ENCODE results near the gene HOXB7. TPM values are rescaled to one million over a fixed set of nuclear protein-coding genes. Genes with fewer than 3 reads are reported as not detected.

Gene HOXB7
- total RNA-seq, 1 donor from 2014 or later: 0.16 TPM

DNA sequence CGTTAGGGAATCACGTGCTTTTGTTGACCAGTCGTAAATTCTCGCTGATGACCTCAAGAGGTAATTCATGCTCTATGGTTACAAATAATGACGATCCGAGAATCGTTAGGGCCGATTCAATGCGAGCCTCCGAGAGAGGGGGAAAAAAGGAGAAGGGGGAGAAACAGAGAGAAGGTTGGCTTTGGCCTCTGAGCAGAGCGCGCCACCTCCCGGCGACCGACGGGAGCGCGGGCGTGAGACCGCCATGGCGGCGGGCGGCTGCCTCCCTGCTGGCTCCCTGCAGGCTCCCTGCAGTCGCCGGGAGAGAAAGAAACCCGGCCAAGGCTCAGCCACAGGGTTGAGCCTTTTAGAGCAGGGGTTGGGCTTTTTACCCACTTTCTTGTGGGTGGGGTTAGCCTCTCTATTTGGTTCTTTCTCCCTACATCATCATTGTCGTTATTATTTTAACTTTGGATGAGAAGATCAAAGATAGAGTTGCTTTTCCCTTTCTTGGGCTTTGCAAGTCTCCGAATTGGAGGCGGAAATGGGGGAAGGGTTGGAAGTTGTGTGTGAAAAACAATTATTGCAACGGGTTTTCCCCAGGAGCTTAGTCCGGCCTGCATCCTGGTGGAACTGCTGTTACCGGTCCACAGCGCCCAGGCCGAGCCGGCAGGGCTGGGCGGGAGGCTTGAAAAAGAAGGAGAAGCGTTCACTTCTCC is 16.8 kb downstream of the HOXB7 start:
- Histone ChIP-seq H3K4me1 (peaks cover 38% of the 10 kb centered on the region), H3K9me3 (replicated peaks) (no peaks in the 10 kb centered on the region), H3K27ac (replicated peaks) (no peak overlapping the region), H3K27me3 (ENCODE audit: low read depth) (peaks cover 100% of the 10 kb centered on the region), H3K36me3 (no peaks in the 10 kb centered on the region), H3K4me3 (peak overlapping the region; percentile 53)
- TF ChIP-seq, protein P1, sequence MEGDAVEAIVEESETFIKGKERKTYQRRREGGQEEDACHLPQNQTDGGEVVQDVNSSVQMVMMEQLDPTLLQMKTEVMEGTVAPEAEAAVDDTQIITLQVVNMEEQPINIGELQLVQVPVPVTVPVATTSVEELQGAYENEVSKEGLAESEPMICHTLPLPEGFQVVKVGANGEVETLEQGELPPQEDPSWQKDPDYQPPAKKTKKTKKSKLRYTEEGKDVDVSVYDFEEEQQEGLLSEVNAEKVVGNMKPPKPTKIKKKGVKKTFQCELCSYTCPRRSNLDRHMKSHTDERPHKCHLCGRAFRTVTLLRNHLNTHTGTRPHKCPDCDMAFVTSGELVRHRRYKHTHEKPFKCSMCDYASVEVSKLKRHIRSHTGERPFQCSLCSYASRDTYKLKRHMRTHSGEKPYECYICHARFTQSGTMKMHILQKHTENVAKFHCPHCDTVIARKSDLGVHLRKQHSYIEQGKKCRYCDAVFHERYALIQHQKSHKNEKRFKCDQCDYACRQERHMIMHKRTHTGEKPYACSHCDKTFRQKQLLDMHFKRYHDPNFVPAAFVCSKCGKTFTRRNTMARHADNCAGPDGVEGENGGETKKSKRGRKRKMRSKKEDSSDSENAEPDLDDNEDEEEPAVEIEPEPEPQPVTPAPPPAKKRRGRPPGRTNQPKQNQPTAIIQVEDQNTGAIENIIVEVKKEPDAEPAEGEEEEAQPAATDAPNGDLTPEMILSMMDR (IDR thresholded peaks at IDR 0.05; ENCODE audit: borderline replicate concordance): peak; percentile 85
- intact Hi-C loops (cut with micrococcal nuclease): no loop called here
- peak; percentile 65 for DNase-seq

DNA sequence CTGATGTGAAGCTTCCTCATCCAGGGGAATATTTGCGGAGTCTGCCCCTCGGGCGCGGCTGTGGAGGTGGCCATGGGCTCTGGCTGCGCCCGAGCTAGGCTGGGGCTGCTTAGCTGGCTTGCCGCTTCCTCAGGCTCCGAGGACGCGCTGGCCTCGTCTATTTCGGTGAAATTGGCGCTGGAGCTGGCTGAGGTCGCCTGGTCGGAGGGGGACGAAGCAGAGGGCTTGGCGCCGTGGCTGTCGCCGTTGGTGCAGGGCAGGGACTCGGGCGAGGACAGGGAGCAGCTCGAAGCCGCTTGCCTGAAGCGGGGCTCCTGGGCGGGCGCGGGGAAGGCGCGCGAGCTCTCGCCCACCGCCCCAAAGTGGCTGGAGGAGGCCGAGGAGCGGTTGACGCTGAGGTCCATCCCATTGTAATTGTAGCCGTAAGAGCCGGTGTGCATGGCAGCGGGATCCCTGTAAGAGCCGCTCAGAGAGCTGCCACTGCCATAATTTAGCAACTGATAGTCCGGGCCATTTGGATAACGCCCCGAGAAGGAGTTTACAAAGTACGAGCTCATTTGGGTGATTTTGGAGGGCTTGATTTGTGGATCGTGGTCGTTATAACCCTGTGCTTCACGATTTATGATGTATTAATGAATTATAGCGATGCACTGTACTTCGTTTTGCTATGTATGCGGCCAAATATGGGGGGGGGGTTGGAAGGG is 17.5 kb downstream of the HOXB7 start, which contains the start of gene HOXB5:
Gene HOXB5, minus strand, starts transcription at position 654 of the 704 bp plus-strand sequence. Its CDS starts 97 bp downstream, at position 557.
- Histone ChIP-seq H3K27ac (replicated peaks) (no peak within 1 kb of the TSS), H3K4me1 (peaks cover 36% of the 10 kb centered on the region)
- intact Hi-C loops (cut with micrococcal nuclease): no loop called here

DNA sequence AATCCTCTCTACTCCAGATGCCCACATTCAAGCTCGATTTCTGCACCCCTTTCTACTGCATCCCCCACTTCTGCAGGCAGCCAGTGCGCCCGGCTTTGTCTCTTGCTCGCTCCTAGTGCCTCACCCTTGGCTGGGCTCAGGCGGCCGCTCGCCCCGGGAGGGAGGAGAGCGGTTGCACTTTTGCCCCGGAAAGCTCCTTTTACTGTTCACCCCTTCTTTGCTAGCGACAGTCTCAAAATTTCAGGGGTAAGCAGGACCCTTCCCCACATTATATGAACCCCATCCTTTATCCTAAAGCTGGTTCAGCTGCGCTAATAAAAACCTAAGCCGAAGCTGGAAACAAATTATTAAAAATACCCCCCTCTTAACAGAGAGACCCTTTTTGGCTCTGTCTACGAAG is 18.2 kb downstream of the HOXB7 start:
- Histone ChIP-seq H3K36me3 (no peaks in the 10 kb centered on the region), H3K27me3 (ENCODE audit: low read depth) (peaks cover 100% of the 10 kb centered on the region), H3K27ac (replicated peaks) (no peak overlapping the region), H3K4me3 (peak overlapping the region; percentile 53), H3K4me1 (peaks cover 29% of the 10 kb centered on the region), H3K9me3 (replicated peaks) (no peaks in the 10 kb centered on the region)
- TF ChIP-seq, protein P1 (IDR thresholded peaks at IDR 0.05; ENCODE audit: borderline replicate concordance): no peak
- intact Hi-C loops (cut with micrococcal nuclease): no loop called here
- DNase-seq: no peak

More for the DNA sequence above, 17.5 kb downstream of the HOXB7 start, which contains the start of gene HOXB5:
- Histone ChIP-seq H3K27me3 (ENCODE audit: low read depth) (peaks cover 100% of the 10 kb centered on the region), H3K4me3 (peak within 1 kb of the TSS; percentile 53), H3K9me3 (replicated peaks) (no peaks in the 10 kb centered on the region), H3K36me3 (no peaks in the 10 kb centered on the region)
- DNase-seq: no peak
- TF ChIP-seq, protein P1 (IDR thresholded peaks at IDR 0.05; ENCODE audit: borderline replicate concordance): no peak

DNA sequence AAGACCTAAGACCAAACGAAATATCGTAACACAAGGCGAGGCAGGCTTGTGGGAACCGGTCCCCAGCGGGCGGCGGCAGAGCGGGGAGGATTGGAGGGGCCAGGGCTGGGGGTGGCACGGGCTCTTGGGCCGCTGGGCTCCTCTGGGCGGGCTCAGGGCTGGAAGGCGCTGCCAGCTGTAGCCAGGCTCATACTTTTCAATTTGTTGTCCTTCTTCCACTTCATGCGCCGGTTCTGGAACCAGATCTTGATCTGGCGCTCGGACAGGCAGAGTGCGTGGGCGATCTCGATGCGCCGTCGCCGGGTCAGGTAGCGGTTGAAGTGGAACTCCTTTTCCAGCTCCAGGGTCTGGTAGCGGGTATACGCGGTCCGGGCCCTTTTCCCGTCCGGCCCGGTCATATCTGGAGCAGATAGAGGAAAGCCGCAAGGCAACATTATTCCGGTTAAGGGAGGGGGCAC is 18.7 kb downstream of the HOXB7 start:
- Histone ChIP-seq H3K27ac (replicated peaks) (no peak overlapping the region), H3K4me1 (peaks cover 24% of the 10 kb centered on the region), H3K9me3 (replicated peaks) (no peaks in the 10 kb centered on the region), H3K4me3 (peak overlapping the region; percentile 53), H3K36me3 (no peaks in the 10 kb centered on the region), H3K27me3 (ENCODE audit: low read depth) (peaks cover 100% of the 10 kb centered on the region)
- DNase-seq: no peak
- TF ChIP-seq, protein P1 (IDR thresholded peaks at IDR 0.05; ENCODE audit: borderline replicate concordance): no peak
- intact Hi-C loops (cut with micrococcal nuclease): no loop called here

DNA sequence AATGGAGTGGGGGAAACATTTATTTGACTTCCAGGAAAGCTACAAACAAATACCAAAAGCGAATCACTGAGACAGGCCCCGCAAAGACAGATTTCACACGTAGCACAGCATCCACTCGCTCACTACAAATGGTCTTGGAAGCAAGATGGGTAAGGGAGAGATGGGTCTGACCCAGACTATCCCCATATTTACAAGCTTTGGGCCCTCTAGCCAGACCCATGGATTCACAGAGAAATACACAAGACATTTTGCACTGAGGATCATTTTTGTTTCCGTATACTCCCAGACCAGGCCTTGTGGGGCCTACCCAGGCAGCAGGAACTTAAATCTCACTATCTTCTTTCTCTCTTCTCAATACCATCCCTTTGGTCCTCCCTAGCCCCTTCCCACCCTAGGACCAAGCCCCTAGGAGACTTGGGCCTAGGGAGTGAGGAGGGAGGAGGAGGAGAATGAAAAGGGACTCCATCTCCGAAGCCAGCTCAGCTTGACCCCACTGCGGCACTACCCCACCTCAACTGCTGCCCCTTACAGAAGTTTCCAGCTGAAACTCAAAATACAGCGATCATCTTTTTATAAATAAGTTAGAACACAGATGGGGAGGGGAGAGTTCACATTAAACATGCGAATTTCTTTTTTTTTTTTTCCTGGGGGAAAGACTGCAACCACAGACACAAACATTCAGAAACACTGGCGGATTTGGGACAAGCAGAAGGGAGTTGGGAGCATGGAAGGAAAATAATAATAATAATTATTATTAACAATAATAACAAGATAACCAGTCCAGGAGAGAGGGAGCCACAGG is 19.4 kb downstream of the HOXB7 start:
- no peak for DNase-seq
- no peak overlapping the region for H3K27ac ChIP-seq (replicated peaks)
- H3K36me3 ChIP-seq: no peaks in the 10 kb centered on the region
- TF ChIP-seq, protein P1 (IDR thresholded peaks at IDR 0.05; ENCODE audit: borderline replicate concordance): no peak
- no peaks in the 10 kb centered on the region for H3K9me3 ChIP-seq (replicated peaks)
- peaks cover 100% of the 10 kb centered on the region for H3K27me3 ChIP-seq (ENCODE audit: low read depth)
- intact Hi-C loops (cut with micrococcal nuclease): no loop called here
- no peak overlapping the region for H3K4me3 ChIP-seq
- H3K4me1 ChIP-seq: peaks cover 22% of the 10 kb centered on the region

Data from left ventricle myocardium inferior (tissue), 1 donor.